Endothelial cell of umbilical vein (primary cell): ENCODE measurements around the gene MINDY3.

Experiments
- EZH2 ChIP-seq: IDR thresholded peaks from 2 replicates; pipeline ENCODE4 v1.6.1; 2012; ENCODE audit warnings: borderline replicate concordance, low read depth, mild to moderate bottlenecking, moderate library complexity, low read length, inconsistent platforms; ENCODE audit not compliant: severe bottlenecking
- GATA2 ChIP-seq: IDR thresholded peaks from 2 replicates; pipeline ENCODE4 v1.7.0; 2011; ENCODE audit warnings: low read depth, mild to moderate bottlenecking, moderate library complexity, mixed read lengths, low read length; ENCODE audit not compliant: insufficient read length, insufficient read depth
- MYC ChIP-seq: IDR thresholded peaks from one replicate; pipeline ENCODE4 v1.6.1; 2011; ENCODE audit warnings: mild to moderate bottlenecking, low read depth, low read length
- POLR2A ChIP-seq: IDR thresholded peaks from 2 replicates; pipeline ENCODE4 v1.6.1; 2012; ENCODE audit warnings: low read depth, mild to moderate bottlenecking, control low read depth, low read length
- TF ChIP-seq, protein P1 (sequence below), 2 donors: IDR thresholded peaks; 1 replicate in 1 of 2; 2 replicates in 1 of 2; pipeline ENCODE4 v1.5.1; 2011; ENCODE audit warnings: low read length in 2 of 2, mild to moderate bottlenecking in 2 of 2, moderate library complexity in 2 of 2, control low read depth in 1 of 2, inconsistent platforms in 1 of 2, low read depth in 1 of 2; ENCODE audit not compliant: insufficient read depth in 1 of 2; ENCODE audit errors: extremely low read depth in 1 of 2

- no peak for TF ChIP-seq GATA2
- TF ChIP-seq, protein P1, sequence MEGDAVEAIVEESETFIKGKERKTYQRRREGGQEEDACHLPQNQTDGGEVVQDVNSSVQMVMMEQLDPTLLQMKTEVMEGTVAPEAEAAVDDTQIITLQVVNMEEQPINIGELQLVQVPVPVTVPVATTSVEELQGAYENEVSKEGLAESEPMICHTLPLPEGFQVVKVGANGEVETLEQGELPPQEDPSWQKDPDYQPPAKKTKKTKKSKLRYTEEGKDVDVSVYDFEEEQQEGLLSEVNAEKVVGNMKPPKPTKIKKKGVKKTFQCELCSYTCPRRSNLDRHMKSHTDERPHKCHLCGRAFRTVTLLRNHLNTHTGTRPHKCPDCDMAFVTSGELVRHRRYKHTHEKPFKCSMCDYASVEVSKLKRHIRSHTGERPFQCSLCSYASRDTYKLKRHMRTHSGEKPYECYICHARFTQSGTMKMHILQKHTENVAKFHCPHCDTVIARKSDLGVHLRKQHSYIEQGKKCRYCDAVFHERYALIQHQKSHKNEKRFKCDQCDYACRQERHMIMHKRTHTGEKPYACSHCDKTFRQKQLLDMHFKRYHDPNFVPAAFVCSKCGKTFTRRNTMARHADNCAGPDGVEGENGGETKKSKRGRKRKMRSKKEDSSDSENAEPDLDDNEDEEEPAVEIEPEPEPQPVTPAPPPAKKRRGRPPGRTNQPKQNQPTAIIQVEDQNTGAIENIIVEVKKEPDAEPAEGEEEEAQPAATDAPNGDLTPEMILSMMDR (IDR thresholded peaks at IDR 0.05; ENCODE audit: extremely low read depth in 1 of 2, insufficient read depth in 1 of 2, low read depth in 1 of 2, low read length in 2 of 2) = no peak
- no peak for TF ChIP-seq EZH2
- no peak for TF ChIP-seq MYC
- no peak for TF ChIP-seq POLR2A
Observed at GRCh38 chr10:15742102-15742501, 118.2 kb downstream of the MINDY3 start.
